Adipose tissue (tissue), 3 donors: ENCODE data around the gene SLC35C1. TPM values are rescaled to one million over a fixed set of nuclear protein-coding genes. Genes with fewer than 3 reads are reported as not detected.
A peak's percentile ranks its signal among the peaks of the same experiment; 100 is the strongest.

Experiments
- H3K27ac ChIP-seq: one replicate; pipeline ENCODE4 v1.5.1; 2013; ENCODE audit warnings: low read depth, low read length
- whole genome bisulfite sequencing, 3 donors: extraction: QIAGEN DNeasy Blood & Tissue Kit; methylation state at CpG; one replicate each; pipeline ENCODE4 v1.1.7; 2013; 5-methylcytosine and 5-hydroxymethylcytosine counted together
- polyA plus RNA-seq, 3 donors: library from polyadenylated mRNA; stranded (reverse); fragments of 200-250 nt; gene quantifications; one replicate each; pipeline ENCODE4 v1.2.3, GENCODE V29; 2013
- donor health status: healthy with polysubstance abuse.
- donor health status: Bipolar disorder and iron deficiency.
- donor health status: healthy.

The SLC35C1 gene
- 10 to 100 TPM; 10.4 to 52.0 (median 15.4) TPM for polyA plus RNA-seq

- H3K27ac ChIP-seq: peak within 1 kb of the TSS; percentile 51
- WGBS, 3 donors: 1% methylated on average over 42 to 48 of the region's 49 CpGs
Observed at GRCh38 chr11:45804761-45805304, at the start of gene SLC35C1. Gene SLC35C1 (plus strand): TSS chr11:45805149. CDS start chr11:45805802, 653 bp downstream.

GRCh38 chr11:45755281-45755859 is 49.6 kb upstream of the SLC35C1 start:
- 42 to 43% (median 42%) methylated on average over 14 of the region's 14 CpGs for WGBS, 3 donors
- H3K27ac ChIP-seq: no peak overlapping the region

DNA sequence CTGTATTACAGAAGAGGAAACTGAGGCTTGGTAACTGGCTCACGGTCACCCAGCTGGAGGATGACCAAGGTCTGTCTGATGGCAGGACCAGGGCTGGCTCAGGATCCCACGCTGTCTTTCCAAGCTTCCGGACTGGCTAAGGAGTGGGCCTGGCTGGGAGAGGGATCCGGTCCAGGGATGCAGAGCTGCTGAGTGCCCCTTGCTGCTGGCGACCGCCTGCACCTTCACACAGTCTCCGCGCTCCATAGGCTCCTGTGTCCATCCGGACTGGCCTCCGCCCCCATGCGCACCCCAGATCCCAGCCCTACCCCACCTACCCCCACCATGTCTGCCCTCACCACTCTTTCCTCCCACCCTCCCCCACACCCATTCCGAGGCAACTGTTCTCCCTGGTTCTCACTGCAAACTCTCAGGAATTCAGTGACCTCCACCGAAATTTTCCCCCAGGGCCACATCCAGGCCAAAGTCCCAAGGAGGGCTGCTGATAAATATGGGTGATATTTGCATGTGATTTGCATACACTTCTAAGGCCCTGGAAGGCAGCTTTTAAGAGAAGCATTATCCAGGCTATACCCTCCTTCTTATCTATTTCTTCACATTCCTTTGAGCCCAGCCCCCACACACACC is 48.5 kb upstream of the SLC35C1 start:
- no peak overlapping the region for H3K27ac ChIP-seq
- 69 to 75% (median 70%) methylated on average over 12 to 13 of the region's 13 CpGs for WGBS, 3 donors

- H3K27ac ChIP-seq: no peak overlapping the region
- 77 to 83% (median 77%) methylated on average over 7 of the region's 7 CpGs for WGBS, 3 donors
Observed at GRCh38 chr11:45757672-45758071, 47.3 kb upstream of the SLC35C1 start.

DNA sequence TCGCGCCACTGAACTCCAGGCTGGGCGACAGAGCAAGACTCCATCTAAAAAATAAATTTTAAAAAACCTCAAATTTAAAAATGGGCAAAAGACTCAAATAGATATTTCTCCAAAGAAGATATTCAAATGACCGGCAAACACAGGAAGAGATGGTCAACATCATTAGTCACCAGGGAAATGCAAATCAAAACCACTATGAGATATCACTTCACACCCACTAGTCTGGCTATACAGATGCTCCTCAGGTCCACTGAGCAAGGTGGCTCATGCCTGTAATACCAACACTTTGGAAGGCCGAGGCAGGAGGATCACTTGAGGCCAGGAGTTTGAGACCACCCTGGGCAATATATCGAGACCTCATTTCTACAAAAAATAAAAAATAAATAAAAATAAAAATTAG is 43.3 kb upstream of the SLC35C1 start:
- 88 to 96% (median 89%) methylated on average over 6 of the region's 6 CpGs for WGBS, 3 donors
- no peak overlapping the region for H3K27ac ChIP-seq

GRCh38 chr11:45765107-45765668 is 39.8 kb upstream of the SLC35C1 start:
- 70 to 77% (median 76%) methylated on average over 8 of the region's 8 CpGs for WGBS, 3 donors
- no peak overlapping the region for H3K27ac ChIP-seq

- 77 to 91% (median 83%) methylated on average over 4 of the region's 4 CpGs for WGBS, 3 donors
- H3K27ac ChIP-seq: no peak overlapping the region
Observed at GRCh38 chr11:45765836-45766235, 39.1 kb upstream of the SLC35C1 start.

- 53 to 77% (median 74%) methylated on average over 7 of the region's 7 CpGs for WGBS, 3 donors
Observed at GRCh38 chr11:45766469-45766868, 38.5 kb upstream of the SLC35C1 start.

GRCh38 chr11:45768486-45768885 is 36.5 kb upstream of the SLC35C1 start:
- no peak overlapping the region for H3K27ac ChIP-seq
- WGBS, 3 donors: 77 to 89% (median 88%) methylated on average over 5 of the region's 5 CpGs

More at GRCh38 chr11:45766469-45766868, 38.5 kb upstream of the SLC35C1 start:
- no peak overlapping the region for H3K27ac ChIP-seq

DNA sequence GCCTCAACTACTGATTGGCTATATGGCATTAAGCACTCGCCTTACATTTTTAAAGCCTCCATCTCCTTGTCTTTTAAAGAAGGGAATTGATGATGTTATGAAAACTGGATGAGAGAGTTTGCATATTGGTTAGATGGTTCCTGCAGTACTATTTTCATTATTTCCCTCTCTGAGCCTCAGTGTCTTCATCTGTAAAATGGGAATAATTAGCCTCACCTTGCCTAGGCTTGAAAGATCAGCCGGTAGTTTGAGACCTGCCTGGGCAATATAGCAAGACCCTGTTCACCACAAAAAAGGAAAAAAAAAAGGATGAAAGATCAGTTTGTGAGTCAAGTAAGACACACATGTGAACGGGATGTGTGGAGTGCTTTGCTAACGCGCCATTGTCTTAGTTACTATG is 35.0 kb upstream of the SLC35C1 start:
- no peak overlapping the region for H3K27ac ChIP-seq
- WGBS, 3 donors: 92 to 94% (median 93%) methylated on average over 5 of the region's 5 CpGs

- WGBS, 3 donors: 4 to 7% (median 5%) methylated on average over 18 of the region's 18 CpGs
Observed at GRCh38 chr11:45771193-45771565, 33.8 kb upstream of the SLC35C1 start.

GRCh38 chr11:45771566-45772448 is 33.1 kb upstream of the SLC35C1 start:
- 2 to 4% (median 3%) methylated on average over 31 of the region's 31 CpGs for WGBS, 3 donors
- H3K27ac ChIP-seq: no peak overlapping the region

More at GRCh38 chr11:45771193-45771565, 33.8 kb upstream of the SLC35C1 start:
- no peak overlapping the region for H3K27ac ChIP-seq

- 39 to 58% (median 49%) methylated on average over 5 of the region's 5 CpGs for WGBS, 3 donors
- H3K27ac ChIP-seq: no peak overlapping the region
Observed at GRCh38 chr11:45772449-45772774, 32.5 kb upstream of the SLC35C1 start.

- WGBS, 3 donors: 56 to 68% (median 64%) methylated on average over 11 of the region's 11 CpGs
Observed at GRCh38 chr11:45772986-45773785, 31.8 kb upstream of the SLC35C1 start.

GRCh38 chr11:45773786-45774655 is 30.9 kb upstream of the SLC35C1 start:
- H3K27ac ChIP-seq: no peak overlapping the region
- WGBS, 3 donors: 80 to 90% (median 88%) methylated on average over 12 of the region's 12 CpGs

More at GRCh38 chr11:45772986-45773785, 31.8 kb upstream of the SLC35C1 start:
- no peak overlapping the region for H3K27ac ChIP-seq

DNA sequence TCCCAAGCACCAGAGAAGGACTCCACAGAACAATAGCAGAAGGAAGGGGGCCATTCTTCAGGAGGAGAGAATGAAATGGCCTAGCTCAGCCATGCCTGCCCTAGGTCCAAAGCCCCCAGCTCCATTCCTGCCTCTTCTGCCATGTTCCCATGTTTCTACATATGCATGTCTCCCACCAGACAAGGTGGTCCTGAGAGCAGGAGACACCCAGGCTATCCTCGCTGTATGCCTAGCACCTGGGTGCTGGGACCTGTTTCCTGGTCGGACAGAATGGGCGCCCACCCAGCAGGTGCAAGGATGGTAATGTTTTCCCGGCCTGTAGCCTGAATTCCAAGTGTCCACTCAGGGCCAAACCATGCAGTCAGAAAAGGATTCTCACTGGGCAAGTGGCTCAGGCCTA is 30.2 kb upstream of the SLC35C1 start:
- no peak overlapping the region for H3K27ac ChIP-seq
- WGBS, 3 donors: 83 to 95% (median 86%) methylated on average over 4 of the region's 4 CpGs
